SHP77 (cell line): Measurements from ENCODE around the gene MON2.
A peak's percentile ranks its signal among the peaks of the same experiment; 100 is the strongest.
"Not testable (repeated sequence)": the region's sequence is repeated elsewhere in the genome, so short reads cannot be mapped to it uniquely, and the experiment has no call there.

ENCODE experiments used
- DNase-seq, 2 experiments: peaks; one replicate each; lab custom pipeline; 2025; lab: John Stamatoyannopoulos, UW

Gene MON2

DNA sequence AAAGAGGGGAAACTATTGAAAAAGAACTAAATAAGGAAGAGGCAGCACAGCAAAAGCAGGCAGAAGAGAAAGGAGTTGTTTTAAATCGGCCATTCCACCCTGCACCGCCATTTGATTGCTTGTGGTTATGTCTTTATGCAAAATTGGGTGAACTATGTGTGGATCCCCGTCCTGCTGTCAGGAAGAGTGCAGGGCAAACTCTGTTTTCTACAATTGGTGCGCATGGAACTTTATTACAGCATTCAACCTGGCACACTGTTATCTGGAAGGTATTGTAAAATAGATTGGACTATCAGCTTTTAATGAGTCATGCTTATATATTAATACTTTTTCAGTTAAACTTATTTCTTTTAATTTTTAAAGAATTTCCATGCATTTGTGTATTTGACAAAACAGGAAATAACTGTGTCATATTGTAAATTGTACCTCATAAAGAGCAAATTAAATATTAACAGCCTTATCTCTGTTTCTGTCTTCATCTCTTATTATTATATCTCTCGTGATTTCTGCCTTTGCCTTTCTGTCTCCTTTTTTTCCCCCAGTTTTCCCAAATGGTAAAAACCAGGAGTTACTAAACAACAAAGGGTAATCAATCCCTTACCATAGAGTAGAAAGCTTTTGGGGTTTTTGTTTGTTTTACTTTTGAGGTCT, 86.4 kb downstream of the MON2 start:
- DNase-seq: no peak

- DNase-seq: not testable (repeated sequence)
Measured at GRCh38 chr12:62559366-62559765, 92.7 kb downstream of the MON2 start.

DNA sequence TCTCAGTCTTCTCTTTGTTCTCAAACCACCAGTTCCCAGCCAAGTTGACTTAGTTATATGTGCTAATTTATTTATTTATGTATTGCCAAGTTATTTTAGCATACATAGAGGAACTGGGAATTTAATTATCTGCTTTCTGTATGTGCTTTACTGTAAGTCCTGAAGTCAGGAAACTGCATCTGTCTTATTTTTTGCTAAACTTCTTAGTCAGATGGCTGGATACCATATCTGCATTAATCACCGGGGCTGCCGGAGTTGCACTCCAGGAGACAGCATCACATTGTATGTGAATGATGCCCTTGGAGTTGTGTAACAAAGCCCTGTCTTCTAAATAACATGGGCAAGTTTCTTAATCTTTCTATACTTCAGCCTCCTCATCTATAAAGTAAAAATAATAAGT, 96.2 kb downstream of the MON2 start:
- no peak for DNase-seq

GRCh38 chr12:62575036-62575435, 108.4 kb downstream of the MON2 start:
- DNase-seq: no peak

GRCh38 chr12:62576503-62576902, 109.9 kb downstream of the MON2 start:
- DNase-seq: no peak

- DNase-seq: no peak
Measured at GRCh38 chr12:62578726-62579125, 112.1 kb downstream of the MON2 start.

- DNase-seq: peak; percentile 5 to 9
Measured at GRCh38 chr12:62581288-62582064, 114.8 kb downstream of the MON2 start.

GRCh38 chr12:62582065-62582366, 115.4 kb downstream of the MON2 start:
- no peak for DNase-seq

DNA sequence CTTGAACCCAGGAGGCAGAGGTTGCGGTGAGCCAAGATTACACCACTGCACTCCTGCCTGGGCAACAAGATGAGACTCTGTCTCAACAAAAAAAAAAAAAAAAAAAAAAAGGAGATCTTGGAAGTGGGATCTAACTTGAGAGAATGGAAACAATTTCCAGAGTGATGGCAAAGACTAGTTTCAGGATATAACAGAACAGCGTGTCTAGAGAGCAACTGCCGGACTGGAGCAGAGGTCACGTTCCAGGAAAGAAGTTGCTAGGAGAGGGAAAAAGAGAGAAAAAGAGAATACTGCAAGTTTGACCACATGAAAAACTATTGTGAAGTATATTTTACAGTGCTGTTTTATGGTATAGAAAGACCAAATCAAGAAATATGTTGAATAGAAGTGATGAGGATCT, 118.0 kb downstream of the MON2 start:
- DNase-seq: no peak

DNA sequence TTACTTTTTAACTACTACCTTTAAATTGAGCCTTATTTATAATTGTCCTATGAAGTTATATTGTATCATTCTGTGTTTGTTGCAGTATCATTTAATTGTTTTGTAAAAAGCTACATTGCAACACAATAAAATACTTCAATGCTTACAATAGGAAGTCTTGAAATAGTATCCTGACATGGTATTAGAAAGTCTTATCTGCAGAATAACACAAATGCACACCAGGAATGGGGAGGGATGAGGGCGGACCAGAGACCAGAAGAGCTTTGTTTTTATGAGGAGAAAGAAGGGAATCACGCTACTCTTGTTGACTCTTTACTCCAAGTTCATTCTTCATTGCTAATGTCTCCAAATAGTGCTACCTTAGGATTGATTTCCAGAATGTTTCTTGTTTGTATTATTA, 120.2 kb downstream of the MON2 start:
- DNase-seq: no peak

DNA sequence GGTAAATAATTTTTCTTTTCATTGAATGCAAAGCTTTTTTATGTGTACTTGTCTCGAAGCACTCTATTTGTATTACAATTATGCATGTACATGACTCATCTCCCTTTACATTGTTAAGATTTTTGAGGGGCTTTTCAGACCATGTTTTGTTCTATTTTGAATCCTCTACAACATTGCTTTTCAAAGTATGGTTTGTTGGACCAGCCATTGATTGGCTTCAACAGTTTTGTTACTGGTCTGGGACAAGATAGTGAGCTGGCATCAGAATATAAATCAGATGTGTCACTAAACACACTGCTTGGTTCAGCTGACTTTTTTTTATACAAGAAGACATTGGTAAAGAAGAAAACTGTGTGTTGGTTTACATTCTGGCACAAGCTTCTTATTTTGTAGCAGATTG, 122.3 kb downstream of the MON2 start:
- DNase-seq: no peak

DNA sequence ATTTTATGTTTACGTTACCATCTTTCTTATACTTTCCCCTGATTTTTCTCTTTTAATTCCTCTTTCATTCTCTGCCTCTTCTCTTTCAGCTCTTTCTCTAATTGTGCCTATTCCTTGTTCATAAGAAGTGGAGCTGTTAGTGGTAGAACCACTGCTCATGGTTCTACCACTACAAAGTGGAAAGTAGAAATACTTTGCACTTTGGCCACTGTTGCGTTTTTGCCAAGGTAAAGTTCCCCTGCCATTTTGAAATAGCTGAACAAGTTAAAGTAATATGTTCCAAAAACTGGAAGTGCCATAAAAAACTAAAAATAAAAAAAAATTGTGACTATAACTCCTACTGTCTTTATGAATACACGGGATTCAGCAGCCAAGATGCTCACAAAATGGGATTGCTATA, 130.6 kb downstream of the MON2 start:
- DNase-seq: no peak

DNA sequence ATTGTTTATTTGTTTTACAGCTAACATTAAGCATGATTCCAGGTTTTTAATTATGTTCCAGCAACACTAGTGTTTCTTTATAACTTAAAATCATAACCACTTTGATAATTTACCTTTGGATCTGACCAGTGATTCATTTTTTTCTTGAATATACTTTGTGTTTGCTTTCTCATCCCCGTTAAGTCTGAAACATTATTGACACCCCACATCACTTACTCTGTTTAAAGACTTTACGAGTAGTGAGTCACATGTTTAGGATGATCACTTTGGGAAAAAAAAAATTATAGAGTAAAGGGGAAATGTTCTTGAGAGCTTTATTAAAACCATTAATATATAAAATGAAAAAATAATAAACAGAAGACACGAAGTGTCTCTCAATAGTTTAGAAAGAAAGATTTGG, 132.2 kb downstream of the MON2 start:
- DNase-seq: no peak

- no peak for DNase-seq
Measured at GRCh38 chr12:62599854-62600437, 133.3 kb downstream of the MON2 start.

- no peak for DNase-seq
Measured at GRCh38 chr12:62601765-62602164, 135.1 kb downstream of the MON2 start.

DNA sequence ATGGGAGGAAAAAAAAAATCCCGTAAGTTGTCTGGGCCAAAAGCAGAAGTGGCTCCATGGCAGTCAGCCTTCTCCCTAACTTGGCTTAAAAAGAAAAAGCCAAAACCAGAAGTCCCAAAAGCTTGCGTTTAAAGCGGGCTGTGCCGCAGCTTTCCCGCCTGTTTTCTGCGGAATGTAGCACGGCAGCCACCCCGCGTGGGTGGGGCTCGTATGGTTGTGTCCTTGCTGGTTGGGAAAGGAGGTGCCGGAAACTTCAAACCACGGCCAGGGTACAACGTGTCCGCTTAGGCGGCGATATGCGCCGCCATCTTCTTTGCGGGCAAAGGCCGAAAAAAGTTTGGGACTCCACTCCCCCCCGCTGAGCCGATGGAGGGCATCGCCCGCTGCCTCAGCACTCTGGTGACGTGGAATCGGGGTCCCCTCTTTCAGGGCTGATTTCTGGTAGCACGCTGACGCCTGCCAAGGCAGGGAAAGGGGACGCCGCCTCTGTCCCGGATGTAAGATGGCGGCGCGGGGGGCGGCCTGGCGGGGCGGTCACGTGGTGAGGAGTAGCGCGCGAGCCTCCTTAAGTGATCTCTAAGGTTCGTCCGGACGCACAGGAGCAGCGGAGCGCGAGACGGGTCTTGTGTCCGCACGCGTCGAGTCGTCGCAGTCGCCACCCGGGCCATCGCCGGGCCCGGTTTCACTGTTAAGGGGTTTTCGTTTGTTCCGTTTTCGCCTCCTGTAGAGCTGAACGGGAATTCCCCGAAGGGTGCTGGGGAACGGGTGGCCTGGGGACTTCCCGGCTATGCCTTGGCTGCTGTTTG, 135.8 kb downstream of the MON2 start:
- DNase-seq: peak; percentile 89

- peak; percentile 63 to 85 for DNase-seq
Measured at GRCh38 chr12:62603061-62603810, 136.6 kb downstream of the MON2 start.

GRCh38 chr12:62603811-62604098, 137.1 kb downstream of the MON2 start:
- DNase-seq: no peak

GRCh38 chr12:62604373-62604772, 137.7 kb downstream of the MON2 start:
- DNase-seq: no peak

- DNase-seq: no peak
Measured at GRCh38 chr12:62604871-62605270, 138.2 kb downstream of the MON2 start.

DNA sequence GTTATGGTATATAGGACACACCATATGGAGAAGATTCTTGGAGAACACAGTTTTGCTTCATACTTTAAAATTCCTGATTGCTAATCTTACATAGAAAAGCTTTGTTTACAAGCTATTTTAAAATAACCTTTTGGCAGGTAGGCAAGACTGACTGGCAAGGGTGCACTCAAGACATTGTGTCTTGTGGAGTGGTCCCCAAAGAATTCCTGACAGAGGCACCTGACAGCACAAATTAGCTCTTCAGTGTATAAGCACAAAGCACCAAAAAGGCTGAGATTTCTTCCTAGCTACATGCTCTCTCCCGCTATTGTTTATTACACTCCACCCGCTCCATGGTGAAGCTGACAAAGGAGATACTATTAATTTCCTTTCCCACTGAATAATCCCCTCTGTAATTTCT, 139.4 kb downstream of the MON2 start:
- no peak for DNase-seq

GRCh38 chr12:62606654-62607053, 140.0 kb downstream of the MON2 start:
- DNase-seq: no peak
